Spleen (tissue), 7 donors: ENCODE measurements around the gene GHRH.

ENCODE experiments used
- CTCF ChIP-seq, 11 experiments: fragments of 200-600 bp in 7 of 11; fragments of 450-650 bp in 4 of 11; sonication (generic) in 4 of 11; IDR thresholded peaks in 8 of 11; conservative IDR thresholded peaks in 3 of 11; 1 replicate in 7 of 11; 2 replicates in 4 of 11; pipeline versions ENCODE4 v1.4.0 to v1.8.0; 2016 to 2021; ENCODE audit warnings: antibody characterized with exemption in 11 of 11, inconsistent platforms in 4 of 11, mild to moderate bottlenecking in 1 of 11
- POLR2A ChIP-seq, 3 donors: fragments of 450-650 bp; IDR thresholded peaks; one replicate each; pipeline ENCODE4 v1.5.1; 2017; ENCODE audit warnings: antibody characterized with exemption in 3 of 3, mild to moderate bottlenecking in 1 of 3
- POLR2AphosphoS5 ChIP-seq, 3 donors: sonication (generic); formaldehyde crosslinking; IDR thresholded peaks; one replicate each; pipeline ENCODE4 v1.5.1; 2017; ENCODE audit warnings: antibody characterized with exemption in 3 of 3
- donor health status: DM: no; HTN: no; CAD: no; lungs with moderate emphysema.
- donor health status: DM: no; HTN: no; CAD: no.
- donor health status: DM: no; HTN: no; CAD: no.

DNA sequence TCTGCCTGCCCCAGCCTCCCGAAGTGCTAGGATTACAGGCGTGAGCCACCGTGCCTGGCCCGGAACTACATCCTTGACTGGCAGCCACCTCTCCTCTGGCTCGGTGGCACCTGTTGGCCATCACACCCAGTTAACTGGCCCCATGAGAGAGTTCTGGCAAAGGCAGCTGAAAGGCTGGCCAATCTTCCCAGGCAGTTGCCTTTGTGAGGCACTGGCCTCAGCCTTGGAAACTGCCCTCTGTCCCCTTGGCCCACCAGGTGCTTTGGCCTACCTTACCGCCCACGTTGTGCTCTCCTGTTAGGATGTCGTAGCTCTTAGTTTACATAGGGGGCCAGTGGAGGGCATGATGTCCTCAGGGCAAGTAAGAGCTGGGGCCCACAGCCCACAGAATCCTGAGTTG lies 18.2 kb upstream of the GHRH start:
- TF ChIP-seq POLR2A (IDR thresholded peaks at IDR 0.05) (no peak), POLR2AphosphoS5 (IDR thresholded peaks at IDR 0.05) (no peak), CTCF (IDR thresholded peaks at IDR 0.05 in 8 of 11, conservative IDR thresholded peaks at IDR 0.05 in 3 of 11) (no peak)
